Measurements from ENCODE around the gene NLRP5.

Gene NLRP5

GRCh38 chr19:56071151-56071550 is 84.6 kb downstream of the NLRP5 start:
- Histone ChIP-seq H3K27me3 (ENCODE audit: low read depth, low read length) (no peaks in the 10 kb centered on the region), H3K4me3 (ENCODE audit: low read length) (no peak overlapping the region), H3K4me1 (ENCODE audit: low read length) (peaks cover 8% of the 10 kb centered on the region; the same call in 1 of the 2 replicates), H2AFZ (ENCODE audit: low read depth, low read length) (no peak overlapping the region), H3K27ac (ENCODE audit: low read length) (no peak overlapping the region), H3K36me3 (replicated peaks; ENCODE audit: low read depth, low read length) (no peaks in the 10 kb centered on the region), H3K9me3 (ENCODE audit: insufficient read depth, low read length) (no peaks in the 10 kb centered on the region), H4K20me1 (ENCODE audit: insufficient read depth, low read length) (no peaks in the 10 kb centered on the region), H3K4me2 (ENCODE audit: low read length) (no peak overlapping the region), H3K79me2 (ENCODE audit: low read length) (no peaks in the 10 kb centered on the region), H3K9ac (ENCODE audit: low read length) (no peak overlapping the region)
- TF ChIP-seq EZH2phosphoT487 (IDR thresholded peaks at IDR 0.05; ENCODE audit: low read depth) = no peak
- TF ChIP-seq, protein P1, sequence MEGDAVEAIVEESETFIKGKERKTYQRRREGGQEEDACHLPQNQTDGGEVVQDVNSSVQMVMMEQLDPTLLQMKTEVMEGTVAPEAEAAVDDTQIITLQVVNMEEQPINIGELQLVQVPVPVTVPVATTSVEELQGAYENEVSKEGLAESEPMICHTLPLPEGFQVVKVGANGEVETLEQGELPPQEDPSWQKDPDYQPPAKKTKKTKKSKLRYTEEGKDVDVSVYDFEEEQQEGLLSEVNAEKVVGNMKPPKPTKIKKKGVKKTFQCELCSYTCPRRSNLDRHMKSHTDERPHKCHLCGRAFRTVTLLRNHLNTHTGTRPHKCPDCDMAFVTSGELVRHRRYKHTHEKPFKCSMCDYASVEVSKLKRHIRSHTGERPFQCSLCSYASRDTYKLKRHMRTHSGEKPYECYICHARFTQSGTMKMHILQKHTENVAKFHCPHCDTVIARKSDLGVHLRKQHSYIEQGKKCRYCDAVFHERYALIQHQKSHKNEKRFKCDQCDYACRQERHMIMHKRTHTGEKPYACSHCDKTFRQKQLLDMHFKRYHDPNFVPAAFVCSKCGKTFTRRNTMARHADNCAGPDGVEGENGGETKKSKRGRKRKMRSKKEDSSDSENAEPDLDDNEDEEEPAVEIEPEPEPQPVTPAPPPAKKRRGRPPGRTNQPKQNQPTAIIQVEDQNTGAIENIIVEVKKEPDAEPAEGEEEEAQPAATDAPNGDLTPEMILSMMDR (IDR thresholded peaks at IDR 0.05; ENCODE audit: low read depth, low read length) = peak; percentile 41

DNA sequence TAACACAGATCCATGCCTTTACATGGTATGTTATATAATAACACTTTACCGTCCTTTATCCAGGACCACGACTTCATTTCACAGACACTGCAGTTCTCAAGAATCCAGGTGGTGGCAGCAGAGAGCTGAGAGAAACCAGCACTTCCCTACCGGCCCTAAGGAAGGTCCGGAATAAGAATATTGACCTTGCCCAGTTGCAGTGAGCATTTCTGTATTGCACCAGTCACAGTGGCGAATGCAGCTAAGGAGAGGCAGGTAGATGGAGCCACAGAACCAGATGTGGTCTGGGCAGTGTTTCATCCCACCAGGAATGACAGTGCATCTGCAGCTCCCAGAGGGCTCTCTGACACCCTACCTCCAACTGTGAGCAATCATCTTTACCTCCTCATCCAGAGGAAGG is 89.9 kb downstream of the NLRP5 start:
- H3K9me3 ChIP-seq (ENCODE audit: insufficient read depth, low read length) = no peaks in the 10 kb centered on the region
- H4K20me1 ChIP-seq (ENCODE audit: insufficient read depth, low read length) = no peaks in the 10 kb centered on the region
- H3K27me3 ChIP-seq (ENCODE audit: low read depth, low read length) = no peaks in the 10 kb centered on the region
- no peak overlapping the region for H3K9ac ChIP-seq (ENCODE audit: low read length)
- H2AFZ ChIP-seq (ENCODE audit: low read depth, low read length) = no peak overlapping the region; the same call in 1 of the 2 replicates
- no peaks in the 10 kb centered on the region for H3K36me3 ChIP-seq (replicated peaks; ENCODE audit: low read depth, low read length)
- H3K4me1 ChIP-seq (ENCODE audit: low read length) = peaks cover 19% of the 10 kb centered on the region
- H3K79me2 ChIP-seq (ENCODE audit: low read length) = no peaks in the 10 kb centered on the region
- no peak overlapping the region for H3K27ac ChIP-seq (ENCODE audit: low read length)
- TF ChIP-seq, protein P1 (IDR thresholded peaks at IDR 0.05; ENCODE audit: low read depth, low read length) = peak; percentile 96
- no peak for TF ChIP-seq EZH2phosphoT487 (IDR thresholded peaks at IDR 0.05; ENCODE audit: low read depth)
- no peak overlapping the region for H3K4me3 ChIP-seq (ENCODE audit: low read length)
- no peak overlapping the region for H3K4me2 ChIP-seq (ENCODE audit: low read length)

- TF ChIP-seq, protein P1 (IDR thresholded peaks at IDR 0.05; ENCODE audit: low read depth, low read length) = no peak
- TF ChIP-seq EZH2phosphoT487 (IDR thresholded peaks at IDR 0.05; ENCODE audit: low read depth) = no peak
- Histone ChIP-seq H3K4me1 (ENCODE audit: low read length) (peaks cover 26% of the 10 kb centered on the region), H3K36me3 (replicated peaks; ENCODE audit: low read depth, low read length) (no peaks in the 10 kb centered on the region), H2AFZ (ENCODE audit: low read depth, low read length) (no peak overlapping the region), H3K27me3 (ENCODE audit: low read depth, low read length) (no peaks in the 10 kb centered on the region), H3K4me2 (ENCODE audit: low read length) (0 out of 2 replicates have a peak overlapping the region, but pooled peaks have one; percentile 18), H3K9me3 (ENCODE audit: insufficient read depth, low read length) (no peaks in the 10 kb centered on the region), H3K27ac (ENCODE audit: low read length) (no peak overlapping the region), H3K4me3 (ENCODE audit: low read length) (no peak overlapping the region), H3K9ac (ENCODE audit: low read length) (no peak overlapping the region), H4K20me1 (ENCODE audit: insufficient read depth, low read length) (no peaks in the 10 kb centered on the region), H3K79me2 (ENCODE audit: low read length) (no peaks in the 10 kb centered on the region)
Observed at GRCh38 chr19:56079609-56080008, 93.0 kb downstream of the NLRP5 start.

DNA sequence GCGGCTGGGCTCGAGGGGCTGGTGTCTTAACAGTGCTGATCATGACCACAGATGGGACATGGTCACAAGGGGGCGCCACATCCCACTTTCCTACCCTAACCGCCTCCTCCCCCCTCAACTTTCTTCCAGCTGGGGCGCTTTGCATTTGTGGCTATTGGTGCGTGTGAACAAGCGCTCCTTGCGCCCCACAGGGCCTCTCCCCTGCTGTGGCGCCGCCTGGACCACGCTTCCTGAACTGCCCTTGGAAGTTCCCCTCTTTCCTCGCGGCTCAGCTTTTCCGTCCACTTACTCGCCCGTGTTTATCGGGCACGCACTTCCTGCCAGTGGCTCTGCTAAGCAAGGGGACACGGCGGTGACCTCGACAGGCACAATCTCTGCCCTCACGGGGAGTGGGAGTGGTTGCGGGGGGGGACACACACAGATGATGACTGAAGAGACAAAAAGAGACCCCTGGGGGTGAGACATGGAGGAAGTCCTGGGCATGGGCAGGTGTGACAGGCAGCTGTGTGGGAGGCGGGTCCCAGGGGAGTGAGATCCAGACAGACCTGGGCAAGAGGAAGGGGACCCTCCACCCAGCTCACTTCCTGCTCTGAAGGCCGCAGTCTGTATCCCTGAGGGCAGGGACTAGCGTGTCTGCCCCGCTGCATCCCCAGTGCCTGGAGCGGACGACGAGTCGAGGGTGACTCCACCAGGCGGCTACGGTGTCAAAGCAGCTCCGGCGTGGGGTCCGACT is 94.3 kb downstream of the NLRP5 start:
- no peak for TF ChIP-seq EZH2phosphoT487 (IDR thresholded peaks at IDR 0.05; ENCODE audit: low read depth)
- TF ChIP-seq, protein P1 (IDR thresholded peaks at IDR 0.05; ENCODE audit: low read depth, low read length) = peak; percentile 61
- Histone ChIP-seq H3K27ac (ENCODE audit: low read length) (peak overlapping the region; percentile 77), H3K36me3 (replicated peaks; ENCODE audit: low read depth, low read length) (peaks cover 5% of the 10 kb centered on the region), H3K4me3 (ENCODE audit: low read length) (peak overlapping the region; percentile 78), H3K27me3 (ENCODE audit: low read depth, low read length) (no peaks in the 10 kb centered on the region), H3K4me2 (ENCODE audit: low read length) (peak overlapping the region; percentile 99), H3K79me2 (ENCODE audit: low read length) (peaks cover 2% of the 10 kb centered on the region; the same call in 1 of the 2 replicates), H3K4me1 (ENCODE audit: low read length) (peaks cover 33% of the 10 kb centered on the region), H3K9ac (ENCODE audit: low read length) (peak overlapping the region; percentile 86), H3K9me3 (ENCODE audit: insufficient read depth, low read length) (no peaks in the 10 kb centered on the region), H2AFZ (ENCODE audit: low read depth, low read length) (peak overlapping the region; percentile 67), H4K20me1 (ENCODE audit: insufficient read depth, low read length) (peaks cover 6% of the 10 kb centered on the region; the same call in 1 of the 2 replicates)

Data from OCI-LY3 (cell line).